Activated T-cell treated with anti-CD3 and anti-CD28 coated beads, Interleukin-2, amount 50 U/mL, for 72 hours (primary cell): Measurements from ENCODE around the gene REC114. TPM values are rescaled to one million over a fixed set of nuclear protein-coding genes. Genes with fewer than 3 reads are reported as not detected.

Experiments used
- ATAC-seq, 2 donors: fragments of 150-1000 bp; cut with Tn5 transposase; replicated peaks in 1 of 2; 2 replicates each; pipeline ENCODE4 v1.10.0; 2021; ENCODE audit warnings: moderate library complexity in 2 of 2, mild to moderate bottlenecking in 1 of 2
- DNase-seq, 2 donors: peaks; one replicate each; pipeline ENCODE4 v3.0.0; 2021 to 2022; ENCODE audit warnings: mixed read lengths in 1 of 2
- H3K27ac Mint-ChIP-seq: one replicate; pipeline ENCODE4 v1.8.0; 2022; ENCODE audit warnings: mild to moderate bottlenecking, moderate library complexity, mixed read lengths
- H3K27me3 Mint-ChIP-seq: one replicate; pipeline ENCODE4 v1.8.0; 2022; ENCODE audit warnings: low read depth, mixed read lengths
- H3K36me3 Mint-ChIP-seq, 2 donors: one replicate each; pipeline ENCODE4 v1.8.0; 2022; ENCODE audit warnings: mixed read lengths in 2 of 2, mild to moderate bottlenecking in 1 of 2; ENCODE audit not compliant: insufficient read depth in 2 of 2
- H3K4me1 Mint-ChIP-seq: one replicate; pipeline ENCODE4 v1.8.0; 2022; ENCODE audit warnings: low read depth, mixed read lengths
- H3K4me3 Mint-ChIP-seq, 2 donors: one replicate each; pipeline ENCODE4 v1.8.0; 2022; ENCODE audit warnings: mild to moderate bottlenecking in 2 of 2, mixed read lengths in 2 of 2, moderate library complexity in 2 of 2
- H3K9me3 Mint-ChIP-seq, 2 donors: one replicate each; pipeline ENCODE4 v1.8.0; 2022; ENCODE audit warnings: mixed read lengths in 2 of 2
- total RNA-seq, 2 donors: library from RNA; stranded (reverse); gene quantifications; one replicate each; pipeline ENCODE4 v1.2.3, GENCODE V29; 2022

REC114 gene
- total RNA-seq, 2 donors from 2014 or later, result not detected

DNA sequence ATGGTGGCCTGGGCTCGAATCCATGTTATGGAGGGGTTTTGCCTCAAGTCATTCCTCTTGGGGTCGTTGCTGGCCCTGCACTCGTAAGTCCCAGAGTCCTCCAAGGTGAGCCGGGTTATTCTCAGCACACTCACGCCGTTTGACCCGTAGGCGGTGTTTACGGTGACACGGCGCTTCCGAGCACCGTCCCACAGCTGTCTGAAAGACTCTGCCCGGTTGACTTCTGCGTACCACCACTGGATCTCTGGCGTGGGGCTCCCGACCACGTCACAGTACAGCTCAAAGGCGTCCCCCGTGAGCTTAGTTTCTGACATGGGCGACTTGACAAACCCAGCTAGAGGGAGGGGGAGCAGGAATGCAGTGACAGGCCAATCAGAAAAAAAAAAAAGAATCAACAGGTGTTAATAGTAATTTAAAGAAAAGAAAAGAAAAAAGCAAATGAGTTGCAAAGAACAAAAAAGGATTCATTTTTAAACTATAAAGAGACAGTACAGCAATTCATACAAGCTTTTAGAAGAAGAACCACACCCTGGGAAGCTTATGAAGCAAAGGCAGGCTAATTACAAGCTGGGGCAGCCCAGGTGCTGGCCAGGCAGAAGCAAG is 154.2 kb downstream of the REC114 start:
- Mint-ChIP-seq H3K9me3 (no peaks in the 10 kb centered on the region), H3K4me3 (no peak overlapping the region), H3K27ac (no peak overlapping the region), H3K4me1 (peaks cover 20% of the 10 kb centered on the region), H3K36me3 (no peaks in the 10 kb centered on the region), H3K27me3 (no peaks in the 10 kb centered on the region)
- ATAC-seq (no peak), DNase-seq (no peak)

DNA sequence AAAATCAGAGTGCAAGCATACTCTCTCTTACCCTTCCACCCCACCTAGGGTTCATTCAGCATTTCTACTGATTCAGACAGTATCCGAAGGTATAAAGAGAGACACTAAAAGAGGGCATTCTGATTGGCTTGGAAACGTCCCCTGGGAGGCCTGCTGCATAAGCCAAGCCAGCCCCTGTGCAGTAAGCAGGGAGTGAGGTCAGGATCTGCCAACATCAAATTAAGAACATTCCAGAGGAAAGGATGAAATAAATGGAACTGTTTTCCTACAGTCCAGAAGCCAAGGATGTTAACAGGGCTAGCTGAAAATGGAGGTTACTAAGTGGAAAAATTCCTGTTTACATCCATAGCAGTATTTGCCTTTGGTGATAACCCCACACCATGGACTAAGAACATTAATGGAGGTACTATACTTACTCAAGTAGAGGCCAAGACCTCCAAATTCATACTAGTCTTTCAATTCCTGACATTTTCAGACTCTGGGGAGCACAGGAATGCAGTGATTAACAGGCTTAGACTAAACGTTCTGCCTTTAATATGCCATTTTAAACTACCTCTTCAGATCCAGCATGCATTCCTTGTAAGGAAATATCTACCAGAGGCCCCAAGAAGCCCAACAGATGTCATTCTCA is 155.7 kb downstream of the REC114 start:
- H3K27me3 Mint-ChIP-seq, result no peaks in the 10 kb centered on the region
- peaks cover 20% of the 10 kb centered on the region for H3K4me1 Mint-ChIP-seq
- DNase-seq (no peak), ATAC-seq (no peak)
- no peaks in the 10 kb centered on the region for H3K9me3 Mint-ChIP-seq
- no peaks in the 10 kb centered on the region for H3K36me3 Mint-ChIP-seq
- H3K4me3 Mint-ChIP-seq, result no peak overlapping the region
- no peak overlapping the region for H3K27ac Mint-ChIP-seq

DNA sequence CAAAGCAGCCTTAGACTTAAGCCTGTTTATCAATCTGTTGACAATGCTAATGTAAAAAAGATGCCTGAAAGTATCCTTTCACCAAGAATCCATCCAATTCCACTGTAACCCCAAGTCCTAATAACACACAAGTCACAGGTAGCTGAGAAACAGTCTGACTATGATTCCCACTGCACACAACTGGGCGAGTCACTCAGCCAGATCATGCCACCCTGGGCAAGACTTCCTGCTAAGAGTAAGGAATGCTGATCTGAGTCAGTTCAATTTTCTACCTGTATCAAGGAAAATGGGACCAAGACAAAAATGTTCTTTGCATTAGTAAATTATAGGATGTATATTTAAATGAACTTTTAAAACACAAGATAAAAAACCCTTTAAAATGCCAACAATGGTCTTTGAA is 157.0 kb downstream of the REC114 start:
- Mint-ChIP-seq H3K9me3 (no peaks in the 10 kb centered on the region), H3K36me3 (no peaks in the 10 kb centered on the region), H3K4me1 (peaks cover 22% of the 10 kb centered on the region), H3K27ac (no peak overlapping the region), H3K4me3 (no peak overlapping the region), H3K27me3 (no peaks in the 10 kb centered on the region)
- no peak for DNase-seq
- ATAC-seq, result no peak

DNA sequence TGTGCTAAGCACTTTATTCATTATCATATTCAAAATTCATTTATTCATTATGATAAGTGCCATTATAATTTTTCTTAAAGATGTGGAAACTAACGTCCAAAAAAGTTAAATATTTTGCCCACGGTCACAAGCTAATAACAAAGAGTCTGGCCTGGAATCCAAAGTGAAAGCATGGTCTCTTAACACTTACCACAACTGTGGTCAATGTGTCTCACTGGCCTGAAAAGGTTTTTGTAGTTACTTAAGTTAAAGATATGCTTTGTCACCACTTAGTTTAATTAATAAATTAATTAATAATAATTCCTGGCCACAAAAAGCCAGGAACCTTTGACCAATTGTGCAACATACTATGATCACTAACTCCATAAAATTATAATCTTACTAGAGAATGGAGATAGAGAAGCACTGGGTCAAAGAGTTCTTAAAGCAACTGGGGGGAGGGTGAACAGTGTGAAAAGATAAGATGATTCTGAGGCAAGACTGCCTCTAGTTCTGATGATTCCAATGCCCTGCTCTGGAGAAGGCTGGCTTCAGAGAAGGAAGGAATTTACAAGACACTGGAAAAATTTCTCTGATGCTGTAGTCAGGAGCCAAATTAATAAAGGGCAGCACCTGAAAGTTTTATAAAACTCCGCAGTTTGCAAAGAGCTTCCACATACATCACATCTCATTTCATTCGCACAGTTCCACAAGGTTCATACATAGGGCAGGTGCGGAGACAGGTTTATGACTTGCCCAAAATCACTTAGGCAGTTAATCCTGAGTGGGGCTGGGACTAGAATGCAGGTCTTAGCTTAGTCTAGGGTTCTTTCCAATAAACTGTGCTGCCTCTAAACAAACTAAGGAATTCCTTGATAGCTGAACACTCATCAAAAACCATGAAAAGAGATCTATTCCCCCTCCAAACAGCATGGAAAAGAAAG is 157.7 kb downstream of the REC114 start:
- DNase-seq, result no peak
- Mint-ChIP-seq H3K9me3 (no peaks in the 10 kb centered on the region), H3K27me3 (no peaks in the 10 kb centered on the region), H3K4me3 (no peak overlapping the region), H3K4me1 (peaks cover 15% of the 10 kb centered on the region), H3K27ac (no peak overlapping the region), H3K36me3 (no peaks in the 10 kb centered on the region)
- ATAC-seq, result no peak

DNA sequence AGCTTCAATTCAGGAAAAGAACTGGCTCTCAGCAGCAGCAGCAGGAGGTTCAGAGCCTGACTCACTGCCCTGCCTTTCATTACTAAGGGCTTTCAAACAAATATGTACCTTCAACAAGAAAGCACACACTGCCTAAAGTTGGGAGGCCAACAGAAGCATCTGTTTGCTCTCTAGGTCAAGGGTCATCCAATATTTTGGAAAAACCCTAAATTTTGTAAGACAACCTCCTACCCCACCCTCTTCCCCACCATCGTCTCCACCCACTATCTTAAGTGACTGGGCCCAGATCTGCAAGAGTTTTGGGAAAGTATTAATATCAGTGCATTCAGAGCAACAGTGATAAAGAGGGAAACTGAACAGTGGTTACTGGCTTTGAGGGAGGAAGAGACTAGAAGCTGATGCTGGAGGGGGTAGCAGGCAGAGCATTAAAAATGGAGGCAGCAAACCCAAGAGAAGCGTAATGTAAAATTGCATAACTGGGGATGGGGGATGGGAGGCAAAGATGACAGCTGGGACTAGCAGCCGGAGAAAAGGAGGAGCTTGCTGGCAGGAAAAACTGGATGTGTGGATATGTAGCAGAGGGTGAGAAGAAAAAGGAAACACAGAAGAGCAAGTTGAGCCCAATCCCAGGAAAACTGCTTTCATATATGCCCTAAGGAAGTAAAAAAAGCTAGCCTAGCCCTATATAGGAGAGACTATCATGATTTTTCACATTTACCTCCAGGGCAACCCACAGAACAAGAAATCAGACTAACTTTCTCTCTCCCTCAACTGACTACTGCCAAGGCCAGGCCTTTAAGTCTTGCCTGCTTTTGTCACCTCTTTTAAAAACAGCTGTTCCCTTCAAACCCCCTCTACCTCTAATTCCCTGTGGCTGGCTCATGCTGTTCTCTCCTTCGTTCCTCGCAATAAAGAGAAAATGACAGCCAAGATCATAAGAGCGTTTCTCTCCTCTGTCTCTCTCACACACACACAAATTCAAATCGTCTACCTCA is 158.8 kb downstream of the REC114 start:
- Mint-ChIP-seq H3K4me1 (peaks cover 6% of the 10 kb centered on the region), H3K36me3 (no peaks in the 10 kb centered on the region), H3K27ac (no peak overlapping the region), H3K27me3 (no peaks in the 10 kb centered on the region), H3K9me3 (no peaks in the 10 kb centered on the region), H3K4me3 (no peak overlapping the region)
- no peak for ATAC-seq
- no peak for DNase-seq

DNA sequence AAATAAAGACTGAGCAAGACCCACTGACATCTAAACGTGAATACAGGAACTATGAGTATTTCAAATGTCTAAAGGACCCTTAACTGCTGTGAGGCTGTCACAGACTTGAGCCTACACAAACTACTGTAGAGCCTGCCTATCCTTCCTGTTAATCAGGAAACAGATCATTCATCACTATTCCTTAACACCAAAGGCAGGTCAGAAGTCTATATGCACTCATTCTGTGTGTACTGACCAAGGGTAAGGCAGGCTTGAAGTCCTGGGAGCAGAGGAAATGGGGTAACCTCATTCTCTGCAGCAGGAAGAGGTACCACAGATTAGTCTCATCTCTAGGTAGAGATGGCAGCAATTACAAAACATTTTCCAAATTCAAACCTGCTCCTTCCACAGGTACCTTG is 159.5 kb downstream of the REC114 start:
- H3K36me3 Mint-ChIP-seq, result no peaks in the 10 kb centered on the region
- H3K4me1 Mint-ChIP-seq, result peaks cover 13% of the 10 kb centered on the region
- no peaks in the 10 kb centered on the region for H3K9me3 Mint-ChIP-seq
- no peak overlapping the region for H3K27ac Mint-ChIP-seq
- no peak for DNase-seq
- no peak overlapping the region for H3K4me3 Mint-ChIP-seq
- no peaks in the 10 kb centered on the region for H3K27me3 Mint-ChIP-seq
- no peak for ATAC-seq

DNA sequence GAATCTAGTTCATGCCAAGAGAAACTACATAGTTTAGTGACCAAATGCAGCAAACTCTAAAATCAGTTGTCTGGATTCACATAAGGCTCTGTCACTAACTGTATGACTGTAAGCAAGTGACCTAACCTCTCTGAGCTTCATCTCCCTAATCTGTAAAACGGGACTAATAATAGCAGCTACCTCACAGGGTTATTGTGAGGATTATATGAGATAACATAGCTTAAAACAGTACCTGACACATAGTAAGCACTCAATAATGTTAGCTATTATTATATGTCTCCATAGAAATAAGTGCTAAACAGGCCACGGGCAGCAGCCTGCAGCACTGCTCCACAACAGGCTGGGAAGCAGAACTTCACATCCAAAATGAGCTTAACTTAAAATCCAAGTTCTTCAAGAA is 160.0 kb downstream of the REC114 start:
- no peaks in the 10 kb centered on the region for H3K36me3 Mint-ChIP-seq
- peaks cover 17% of the 10 kb centered on the region for H3K4me1 Mint-ChIP-seq
- H3K27ac Mint-ChIP-seq, result no peak overlapping the region
- ATAC-seq (no peak), DNase-seq (no peak)
- H3K9me3 Mint-ChIP-seq, result no peaks in the 10 kb centered on the region
- H3K4me3 Mint-ChIP-seq, result no peak overlapping the region
- no peaks in the 10 kb centered on the region for H3K27me3 Mint-ChIP-seq

DNA sequence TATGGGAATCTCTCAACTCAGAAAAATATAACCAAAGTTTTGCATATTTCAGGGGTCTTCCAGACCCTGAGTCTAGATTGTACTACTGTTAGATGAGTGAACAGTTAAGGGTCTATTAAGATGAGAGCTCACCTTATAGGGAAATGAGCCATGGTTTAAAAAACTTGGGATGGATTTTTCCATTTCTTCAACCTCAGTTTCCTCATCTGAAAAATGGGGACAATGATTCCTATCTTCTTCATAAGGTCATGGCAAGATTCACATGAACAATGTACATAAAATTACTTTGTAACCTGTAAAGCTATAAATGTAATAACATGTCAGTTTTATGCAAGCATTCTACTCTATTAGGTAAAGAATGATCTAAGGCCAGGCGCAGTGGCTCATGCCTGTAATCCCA is 161.5 kb downstream of the REC114 start:
- H3K36me3 Mint-ChIP-seq, result no peaks in the 10 kb centered on the region
- peak overlapping the region; percentile 34 for H3K27ac Mint-ChIP-seq
- no peak overlapping the region for H3K4me3 Mint-ChIP-seq
- H3K4me1 Mint-ChIP-seq, result peaks cover 29% of the 10 kb centered on the region
- no peaks in the 10 kb centered on the region for H3K9me3 Mint-ChIP-seq
- H3K27me3 Mint-ChIP-seq, result no peaks in the 10 kb centered on the region
- DNase-seq, result no peak
- ATAC-seq, result no peak

DNA sequence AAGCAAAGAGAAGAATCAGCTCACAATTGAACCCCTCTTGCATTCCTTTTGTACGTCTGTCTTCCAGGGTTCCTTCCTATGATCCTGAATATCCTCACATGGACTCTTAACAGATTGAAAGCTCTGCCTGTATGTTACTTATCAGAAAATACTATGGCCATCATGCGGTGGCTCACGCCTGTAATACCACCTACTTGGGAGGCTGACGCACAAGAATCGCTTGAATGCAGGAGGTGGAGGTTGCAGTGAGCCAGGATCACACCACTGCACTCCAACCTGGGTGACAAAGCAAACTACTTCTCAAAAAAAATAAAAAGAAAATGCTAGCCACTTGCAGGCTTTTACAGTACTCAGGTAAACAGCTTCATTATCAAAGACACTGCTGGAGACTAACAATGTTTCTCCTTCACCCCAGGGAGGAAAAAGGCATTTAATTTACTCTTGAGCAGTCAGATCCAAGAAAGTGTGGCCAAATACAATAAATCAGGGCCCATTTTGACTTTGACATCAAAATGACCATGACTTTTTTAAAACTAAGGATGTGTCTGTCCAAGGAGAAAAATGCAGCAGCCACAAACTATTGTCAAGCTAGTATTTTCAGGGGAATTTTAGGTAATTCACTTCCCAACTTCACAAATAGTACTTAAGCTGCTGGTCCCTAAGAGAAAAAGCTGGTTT is 162.9 kb downstream of the REC114 start:
- no peak overlapping the region for H3K27ac Mint-ChIP-seq
- ATAC-seq (no peak), DNase-seq (no peak)
- H3K4me1 Mint-ChIP-seq, result peaks cover 39% of the 10 kb centered on the region
- no peaks in the 10 kb centered on the region for H3K9me3 Mint-ChIP-seq
- no peaks in the 10 kb centered on the region for H3K27me3 Mint-ChIP-seq
- no peaks in the 10 kb centered on the region for H3K36me3 Mint-ChIP-seq
- H3K4me3 Mint-ChIP-seq, result no peak overlapping the region

DNA sequence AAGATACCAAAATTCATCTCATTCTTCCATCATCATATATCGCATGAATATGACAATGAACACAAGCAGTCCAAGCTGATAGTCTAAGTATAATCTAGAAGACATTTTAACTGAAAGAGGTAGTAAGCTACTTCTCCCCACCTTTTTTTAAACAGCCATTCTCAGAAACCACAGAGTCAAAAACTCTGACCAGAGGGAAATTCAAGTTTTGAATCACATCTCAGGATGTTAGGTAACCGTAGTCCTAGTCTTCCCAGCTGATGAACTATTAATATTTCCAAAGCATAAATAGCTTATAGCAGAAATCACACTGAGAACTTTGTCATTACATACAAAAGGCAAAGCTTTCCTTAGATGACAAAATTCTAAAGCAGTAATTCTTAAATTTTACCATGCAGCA is 164.4 kb downstream of the REC114 start:
- no peaks in the 10 kb centered on the region for H3K36me3 Mint-ChIP-seq
- ATAC-seq, result no peak
- peak overlapping the region; percentile 63 for H3K27ac Mint-ChIP-seq

DNA sequence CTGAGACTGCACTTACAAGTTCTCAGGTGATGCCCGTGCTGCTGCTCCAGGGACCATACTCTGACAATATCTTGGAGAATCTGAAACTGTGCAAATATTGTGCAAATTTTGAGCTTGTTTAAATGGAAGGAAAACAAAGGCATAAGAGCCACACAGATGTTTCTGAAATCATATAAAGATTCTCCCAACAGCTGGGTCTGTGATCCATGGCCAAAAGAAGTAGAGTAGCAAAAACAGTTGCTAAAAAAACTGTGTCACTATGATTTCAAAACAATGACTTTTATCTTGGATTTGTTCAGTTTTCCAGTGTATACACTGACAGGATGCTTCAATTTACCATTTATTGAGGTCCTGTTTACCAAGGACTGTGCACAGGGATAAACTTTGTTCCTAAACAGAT is 164.9 kb downstream of the REC114 start:
- no peak overlapping the region for H3K27ac Mint-ChIP-seq
- H3K4me3 Mint-ChIP-seq, result no peak overlapping the region
- H3K4me1 Mint-ChIP-seq, result peaks cover 39% of the 10 kb centered on the region

More for the DNA sequence above, 164.4 kb downstream of the REC114 start:
- no peaks in the 10 kb centered on the region for H3K9me3 Mint-ChIP-seq
- H3K4me3 Mint-ChIP-seq, result no peak overlapping the region
- no peak for DNase-seq
- peaks cover 39% of the 10 kb centered on the region for H3K4me1 Mint-ChIP-seq
- no peaks in the 10 kb centered on the region for H3K27me3 Mint-ChIP-seq

DNA sequence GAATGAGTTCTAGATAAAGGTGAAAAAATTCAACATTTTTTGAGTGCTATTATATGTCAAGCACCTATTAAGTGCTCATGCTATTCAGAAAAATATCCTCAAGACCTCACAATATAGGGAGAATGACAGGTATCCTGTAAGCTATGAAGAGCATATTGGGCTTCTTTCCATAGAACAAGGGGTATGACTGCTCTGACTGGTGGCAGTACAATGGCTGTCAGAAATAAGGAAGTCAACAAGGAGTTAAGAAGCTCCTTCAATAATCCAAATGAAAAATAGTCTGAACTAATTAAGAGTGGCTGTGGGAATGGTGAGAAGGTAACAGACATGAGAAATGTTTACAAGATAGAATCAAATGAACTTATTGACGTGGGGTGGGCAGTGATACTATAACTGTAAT is 165.5 kb downstream of the REC114 start:
- DNase-seq (no peak), ATAC-seq (no peak)
- H3K27ac Mint-ChIP-seq, result peak overlapping the region; percentile 24
- no peaks in the 10 kb centered on the region for H3K36me3 Mint-ChIP-seq
- no peaks in the 10 kb centered on the region for H3K9me3 Mint-ChIP-seq
- no peak overlapping the region for H3K4me3 Mint-ChIP-seq
- peaks cover 39% of the 10 kb centered on the region for H3K4me1 Mint-ChIP-seq
- H3K27me3 Mint-ChIP-seq, result no peaks in the 10 kb centered on the region

More for the DNA sequence above, 164.9 kb downstream of the REC114 start:
- ATAC-seq (no peak), DNase-seq (no peak)
- Mint-ChIP-seq H3K36me3 (no peaks in the 10 kb centered on the region), H3K9me3 (no peaks in the 10 kb centered on the region), H3K27me3 (no peaks in the 10 kb centered on the region)
